ENCODE measurements around the gene UBL3. TPM values are rescaled to one million over a fixed set of nuclear protein-coding genes. Genes with fewer than 3 reads are reported as not detected.

The UBL3 gene
- total and polyA plus RNA-seq, 2 donors from 2014 or later: 18.1 to 34.1 TPM

- H3K27ac ChIP-seq (ENCODE audit: low read depth in 2 of 2, low read length in 2 of 2): no peak overlapping the region
Measured at GRCh38 chr13:29816715-29817114, 33.7 kb downstream of the UBL3 start.

GRCh38 chr13:29815336-29815735 is 35.1 kb downstream of the UBL3 start:
- no peak overlapping the region for H3K4me3 ChIP-seq (ENCODE audit: low read length in 3 of 3)

More at GRCh38 chr13:29816715-29817114, 33.7 kb downstream of the UBL3 start:
- H3K27me3 ChIP-seq (ENCODE audit: control insufficient read depth, insufficient read depth, low read length): no peaks in the 10 kb centered on the region
- peaks cover 0 to 2% (median 0%) of the 10 kb centered on the region in 3 donors for H3K4me1 ChIP-seq (ENCODE audit: control insufficient read depth in 2 of 3, insufficient read depth in 2 of 3, low read depth in 1 of 3, low read length in 3 of 3)
- no peak for DNase-seq
- H3K9me3 ChIP-seq (ENCODE audit: control insufficient read depth in 2 of 3, insufficient read depth in 1 of 3, low read length in 3 of 3): no peaks in the 10 kb centered on the region
- H3K36me3 ChIP-seq (ENCODE audit: control insufficient read depth in 2 of 3, insufficient read depth in 3 of 3, low read length in 3 of 3): no peaks in the 10 kb centered on the region
- FAIRE-seq: no peak
- no peak overlapping the region for H3K4me3 ChIP-seq (ENCODE audit: low read length in 3 of 3)
- intact Hi-C loops (cut with DNase I): no loop called here
- no peak overlapping the region for H3K9ac ChIP-seq (ENCODE audit: low read length in 3 of 3)
- TF ChIP-seq CTCF (IDR thresholded peaks at IDR 0.05; ENCODE audit: borderline replicate concordance, extremely low read depth, insufficient read depth): no peak

GRCh38 chr13:29810898-29811297 is 39.5 kb downstream of the UBL3 start:
- FAIRE-seq (no peak), DNase-seq (no peak)
- intact Hi-C loops (cut with DNase I): no loop called here
- no peaks in the 10 kb centered on the region for H3K9me3 ChIP-seq (ENCODE audit: control insufficient read depth in 2 of 3, insufficient read depth in 1 of 3, low read length in 3 of 3)
- H3K9ac ChIP-seq (ENCODE audit: low read length in 3 of 3): no peak overlapping the region
- H3K36me3 ChIP-seq (ENCODE audit: control insufficient read depth in 2 of 3, insufficient read depth in 3 of 3, low read length in 3 of 3): no peaks in the 10 kb centered on the region
- H3K27me3 ChIP-seq (ENCODE audit: control insufficient read depth, insufficient read depth, low read length): no peaks in the 10 kb centered on the region
- no peak for TF ChIP-seq CTCF (IDR thresholded peaks at IDR 0.05; ENCODE audit: borderline replicate concordance, extremely low read depth, insufficient read depth)
- H3K4me3 ChIP-seq (ENCODE audit: low read length in 3 of 3): peak overlapping the region in 1 of 3 donors; percentile 14
- H3K27ac ChIP-seq (ENCODE audit: low read depth in 2 of 2, low read length in 2 of 2): peak overlapping the region in 1 of 2 donors; percentile 38
- H3K4me1 ChIP-seq (ENCODE audit: control insufficient read depth in 2 of 3, insufficient read depth in 2 of 3, low read depth in 1 of 3, low read length in 3 of 3): peaks cover 0 to 36% (median 20%) of the 10 kb centered on the region in 3 donors

More at GRCh38 chr13:29815336-29815735, 35.1 kb downstream of the UBL3 start:
- Histone ChIP-seq H3K4me1 (ENCODE audit: control insufficient read depth in 2 of 3, insufficient read depth in 2 of 3, low read depth in 1 of 3, low read length in 3 of 3) (peaks cover 0 to 13% (median 10%) of the 10 kb centered on the region in 3 donors), H3K27ac (ENCODE audit: low read depth in 2 of 2, low read length in 2 of 2) (no peak overlapping the region), H3K9ac (ENCODE audit: low read length in 3 of 3) (no peak overlapping the region), H3K27me3 (ENCODE audit: control insufficient read depth, insufficient read depth, low read length) (no peaks in the 10 kb centered on the region), H3K9me3 (ENCODE audit: control insufficient read depth in 2 of 3, insufficient read depth in 1 of 3, low read length in 3 of 3) (no peaks in the 10 kb centered on the region), H3K36me3 (ENCODE audit: control insufficient read depth in 2 of 3, insufficient read depth in 3 of 3, low read length in 3 of 3) (no peaks in the 10 kb centered on the region)
- DNase-seq (no peak), FAIRE-seq (no peak)
- no peak for TF ChIP-seq CTCF (IDR thresholded peaks at IDR 0.05; ENCODE audit: borderline replicate concordance, extremely low read depth, insufficient read depth)
- intact Hi-C loops (cut with DNase I): no loop called here

All from kidney (tissue), 14 donors.